GM19463 (cell line): ENCODE results near the gene GRAMD1A.
"Not testable (repeated sequence)": the region's sequence is repeated elsewhere in the genome, so short reads cannot be mapped to it uniquely, and the experiment has no call there.

Source experiments
- ATAC-seq: cut with Tn5 transposase; IDR thresholded peaks from one replicate; pipeline ENCODE4 v1.9.1; 2021; ENCODE audit warnings: mild to moderate bottlenecking, moderate library complexity; ENCODE audit not compliant: unreplicated experiment

Gene GRAMD1A

GRCh38 chr19:34976611-34977010 lies 23.5 kb upstream of the GRAMD1A start:
- ATAC-seq = no peak

GRCh38 chr19:34979819-34980640 lies 20.1 kb upstream of the GRAMD1A start:
- no peak for ATAC-seq

GRCh38 chr19:34982275-34982674 lies 17.8 kb upstream of the GRAMD1A start:
- ATAC-seq = no peak

- ATAC-seq = no peak
Measured at GRCh38 chr19:34983786-34984185, 16.3 kb upstream of the GRAMD1A start.

DNA sequence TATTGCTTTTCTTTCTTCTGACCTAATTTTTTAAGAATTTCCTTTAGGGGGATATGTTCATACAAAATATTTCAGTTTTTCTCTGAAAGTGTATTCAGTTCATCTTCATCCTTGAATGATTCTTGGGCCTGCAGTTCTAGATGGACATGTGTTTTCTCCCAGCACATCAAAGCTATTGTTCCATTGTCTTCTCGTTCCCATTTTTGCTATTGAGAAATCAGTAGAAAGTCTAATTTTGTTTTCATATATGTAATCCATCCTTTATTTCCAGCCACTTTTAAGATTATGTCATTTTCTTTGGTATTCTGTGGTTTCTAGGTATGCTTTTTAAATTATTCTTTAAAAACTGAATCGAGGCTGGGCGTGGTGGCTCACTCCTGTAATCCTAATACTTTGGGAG lies 15.8 kb upstream of the GRAMD1A start:
- ATAC-seq = no peak

- no peak for ATAC-seq
Measured at GRCh38 chr19:34985249-34986022, 14.7 kb upstream of the GRAMD1A start.

GRCh38 chr19:34988119-34988518 lies 12.0 kb upstream of the GRAMD1A start:
- ATAC-seq = no peak

DNA sequence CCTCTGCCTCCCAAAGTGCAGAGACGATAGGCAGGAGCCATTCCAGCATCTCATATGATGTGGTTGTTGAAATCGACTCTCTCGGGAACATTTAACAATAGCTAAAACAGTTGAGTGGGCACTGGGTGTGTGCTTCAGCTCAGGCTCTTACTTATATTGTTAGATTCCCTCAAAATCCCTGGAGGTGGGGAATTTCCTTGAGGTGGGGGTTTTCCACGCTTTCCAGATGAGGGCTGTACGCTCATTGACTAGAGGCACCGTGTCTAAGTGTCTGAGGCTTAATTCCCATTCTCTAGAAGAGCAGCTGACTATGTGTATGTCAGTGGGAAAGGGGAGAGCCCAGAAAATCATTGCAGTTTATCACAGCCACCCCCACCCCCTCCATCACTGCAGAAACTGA lies 10.8 kb upstream of the GRAMD1A start:
- ATAC-seq = no peak

- no peak for ATAC-seq
Measured at GRCh38 chr19:34990578-34991192, 9.4 kb upstream of the GRAMD1A start.

- no peak for ATAC-seq
Measured at GRCh38 chr19:34991542-34992333, 8.4 kb upstream of the GRAMD1A start.

DNA sequence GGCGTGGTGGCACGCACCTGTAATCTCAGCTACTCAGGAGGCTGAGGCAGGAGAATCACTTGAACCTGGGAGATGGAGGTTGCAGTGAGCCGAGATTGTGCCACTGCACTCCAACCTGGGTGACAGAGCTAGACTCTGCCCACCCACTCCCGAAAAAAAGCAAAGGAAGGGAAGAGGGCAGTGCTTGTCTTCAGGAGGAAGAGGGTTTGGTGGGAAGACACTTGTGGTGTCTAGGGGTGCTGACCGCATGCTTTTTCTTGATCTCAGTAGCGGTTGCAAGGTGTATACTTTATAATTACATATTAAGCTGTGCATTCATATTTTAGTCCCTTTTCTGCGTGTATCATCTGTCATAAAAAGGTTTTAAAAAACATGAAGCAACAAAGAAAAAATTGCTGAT lies 7.5 kb upstream of the GRAMD1A start:
- not testable (repeated sequence) for ATAC-seq

GRCh38 chr19:34994286-34994642 lies 5.9 kb upstream of the GRAMD1A start:
- ATAC-seq = no peak

DNA sequence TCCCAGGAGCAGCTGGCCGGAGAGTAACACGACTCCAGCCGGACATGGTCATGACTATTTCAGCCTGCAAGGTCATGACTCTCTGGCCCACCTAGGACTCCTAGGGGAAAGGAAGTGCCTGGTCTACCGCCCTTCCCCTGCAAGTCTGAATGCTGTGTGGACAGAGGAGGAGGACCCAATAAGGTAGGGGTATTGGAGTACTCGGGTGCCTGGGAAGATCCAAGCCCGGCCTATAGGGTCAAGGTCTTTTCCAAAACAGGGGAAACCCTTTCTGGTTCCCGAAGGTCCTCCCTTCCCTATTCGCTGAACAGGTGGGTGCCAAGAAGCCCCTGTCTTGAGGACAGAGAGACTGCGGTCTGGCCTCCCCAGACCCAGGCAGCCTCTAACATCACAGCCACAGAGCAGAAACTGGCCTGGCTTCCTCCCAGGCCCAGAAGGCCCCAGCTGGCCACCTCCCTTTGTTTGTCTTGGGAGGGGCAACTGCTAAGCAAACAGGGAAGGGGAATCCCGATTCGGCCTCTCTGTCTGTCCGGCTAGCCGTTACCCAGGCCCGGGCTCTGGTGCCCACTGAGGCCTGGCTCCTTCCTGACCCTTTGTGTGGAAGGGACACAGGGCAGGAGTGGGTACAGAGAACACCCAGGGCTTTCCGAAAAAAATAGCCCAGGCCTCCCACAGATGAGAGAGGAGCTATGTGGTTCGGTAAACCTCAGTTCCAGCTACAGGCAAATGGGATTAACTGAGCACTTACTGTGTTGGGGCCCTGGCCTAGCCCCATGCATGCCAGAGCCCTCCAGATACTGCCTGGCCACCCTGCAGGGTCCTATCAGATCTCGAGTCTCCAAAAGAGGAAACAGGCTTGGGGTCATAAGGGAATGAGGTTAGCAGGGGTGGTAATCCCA lies 5.2 kb upstream of the GRAMD1A start:
- no peak for ATAC-seq

DNA sequence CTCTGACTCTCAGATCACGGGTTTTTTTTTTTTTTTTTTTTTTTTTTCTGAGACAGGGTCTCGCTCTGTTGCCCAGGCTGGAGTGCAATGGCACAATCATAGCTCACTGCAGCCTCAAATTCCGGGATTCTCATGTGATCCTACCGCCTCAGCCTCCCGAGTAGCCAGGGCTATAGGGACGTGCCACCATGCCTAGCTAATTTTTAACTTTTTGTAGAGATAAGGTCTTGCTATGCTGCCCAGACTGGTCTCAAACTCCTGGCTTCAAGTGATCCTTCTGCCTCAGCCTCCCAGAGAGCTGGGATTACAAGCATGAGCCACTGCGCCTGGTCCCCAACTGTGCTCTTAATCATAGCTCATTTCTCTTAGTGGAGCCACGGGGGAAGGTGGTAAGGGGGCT lies 4.6 kb upstream of the GRAMD1A start:
- no peak for ATAC-seq

DNA sequence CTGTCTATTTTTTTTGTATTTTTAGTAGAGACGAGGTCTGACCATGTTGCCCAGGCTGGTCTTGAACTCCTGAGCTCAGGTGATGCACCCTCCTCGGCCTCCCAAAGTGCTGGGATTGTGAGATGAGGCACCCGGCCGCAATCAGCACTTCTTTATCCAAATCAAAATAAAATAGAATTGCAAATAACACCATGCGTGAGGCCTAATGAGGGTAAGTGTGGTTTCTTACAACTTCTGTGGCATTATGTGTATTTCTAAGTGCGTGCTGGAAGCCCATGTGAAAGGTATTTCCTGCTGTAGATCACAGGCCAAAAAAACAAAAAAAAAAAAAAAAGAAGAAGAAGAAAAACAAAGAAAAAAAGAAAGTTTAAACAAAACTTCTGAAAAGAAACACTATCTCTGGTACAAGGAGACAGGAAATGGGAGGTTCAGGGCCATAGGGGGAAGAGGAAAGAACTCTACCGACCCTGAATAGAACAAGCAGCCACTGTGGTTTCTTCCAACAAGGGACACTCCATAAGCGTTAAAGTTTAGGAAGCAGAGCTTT lies 3.0 kb upstream of the GRAMD1A start:
- no peak for ATAC-seq

GRCh38 chr19:34998224-34998623 lies 1.9 kb upstream of the GRAMD1A start:
- ATAC-seq = not testable (repeated sequence)

DNA sequence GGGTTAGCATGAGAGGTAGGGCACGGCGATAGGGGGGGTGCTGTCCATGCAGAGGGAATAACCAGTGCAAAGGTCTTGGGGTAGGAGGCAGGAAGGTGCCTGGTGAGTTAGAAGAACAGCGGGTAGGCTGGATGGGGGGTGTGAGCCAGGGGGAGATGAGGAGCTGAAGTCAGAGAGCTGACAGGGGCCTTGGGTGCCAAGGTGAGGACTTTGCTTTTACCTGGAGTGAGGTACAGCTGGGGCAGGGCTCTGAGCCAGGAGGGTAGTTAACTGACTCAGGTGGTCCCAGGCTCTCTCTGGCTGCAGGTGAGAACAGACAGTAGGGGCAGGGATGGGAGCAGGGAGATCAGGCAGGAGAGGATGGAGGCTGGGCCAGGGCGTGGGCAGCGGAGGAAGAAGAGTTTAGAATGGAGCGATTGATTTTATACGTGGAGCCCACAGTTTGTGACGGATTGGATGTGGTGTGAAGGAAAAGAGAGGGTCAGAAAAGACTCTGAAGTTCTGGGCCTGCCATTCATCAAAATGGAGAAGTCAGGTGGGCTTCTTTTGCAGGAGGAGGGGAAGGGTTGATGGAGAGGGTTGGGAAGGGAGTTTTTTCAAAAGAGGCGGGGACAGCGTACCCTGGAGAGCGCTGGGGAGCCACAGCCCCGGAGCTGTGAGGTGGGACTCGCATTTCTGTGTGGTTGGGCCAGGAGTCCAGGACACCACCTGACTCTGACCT lies 1.2 kb upstream of the GRAMD1A start:
- no peak for ATAC-seq

GRCh38 chr19:35000338-35000646 lies 169 bp downstream of the GRAMD1A start:
- no peak for ATAC-seq
